Fibroblast of mammary gland (primary cell): ENCODE measurements around the gene GTF2H3.

Experiments used
- DNase-seq: peaks from one replicate; pipeline ENCODE4 v3.0.0-alpha.2; 2010; ENCODE audit warnings: low read depth
- H3K4me3 ChIP-seq: 2 replicates; pipeline ENCODE4 v1.5.1; 2011; ENCODE audit warnings: low read depth, mild to moderate bottlenecking, low read length, moderate library complexity; ENCODE audit not compliant: control insufficient read depth
- TF ChIP-seq, protein P1 (sequence below): conservative IDR thresholded peaks from 2 replicates; pipeline ENCODE4 v1.5.1; 2011; ENCODE audit warnings: low read depth, low read length, inconsistent platforms; ENCODE audit not compliant: control insufficient read depth, insufficient read depth

GTF2H3 gene

DNA sequence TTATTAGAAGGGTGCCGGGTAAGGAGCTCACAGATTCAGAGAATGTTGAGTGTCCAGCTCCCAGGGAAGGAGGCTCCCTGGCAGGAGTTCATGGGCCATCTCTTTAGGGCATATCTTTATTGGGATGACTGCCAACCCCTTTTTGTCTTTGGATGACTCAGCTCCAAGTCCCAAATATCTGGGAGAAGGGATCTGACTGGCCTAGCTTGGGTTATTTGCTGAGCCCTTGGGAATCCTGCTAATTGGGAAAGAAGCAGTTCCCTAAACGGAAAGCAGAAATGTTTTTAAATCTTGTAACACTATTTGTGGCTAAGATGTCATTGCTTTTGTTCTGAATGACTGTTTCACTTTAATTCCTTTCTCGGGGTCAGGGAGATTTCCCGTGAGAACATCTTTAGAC is 19.1 kb upstream of the GTF2H3 start:
- peak; percentile 90 for DNase-seq
- TF ChIP-seq, protein P1, sequence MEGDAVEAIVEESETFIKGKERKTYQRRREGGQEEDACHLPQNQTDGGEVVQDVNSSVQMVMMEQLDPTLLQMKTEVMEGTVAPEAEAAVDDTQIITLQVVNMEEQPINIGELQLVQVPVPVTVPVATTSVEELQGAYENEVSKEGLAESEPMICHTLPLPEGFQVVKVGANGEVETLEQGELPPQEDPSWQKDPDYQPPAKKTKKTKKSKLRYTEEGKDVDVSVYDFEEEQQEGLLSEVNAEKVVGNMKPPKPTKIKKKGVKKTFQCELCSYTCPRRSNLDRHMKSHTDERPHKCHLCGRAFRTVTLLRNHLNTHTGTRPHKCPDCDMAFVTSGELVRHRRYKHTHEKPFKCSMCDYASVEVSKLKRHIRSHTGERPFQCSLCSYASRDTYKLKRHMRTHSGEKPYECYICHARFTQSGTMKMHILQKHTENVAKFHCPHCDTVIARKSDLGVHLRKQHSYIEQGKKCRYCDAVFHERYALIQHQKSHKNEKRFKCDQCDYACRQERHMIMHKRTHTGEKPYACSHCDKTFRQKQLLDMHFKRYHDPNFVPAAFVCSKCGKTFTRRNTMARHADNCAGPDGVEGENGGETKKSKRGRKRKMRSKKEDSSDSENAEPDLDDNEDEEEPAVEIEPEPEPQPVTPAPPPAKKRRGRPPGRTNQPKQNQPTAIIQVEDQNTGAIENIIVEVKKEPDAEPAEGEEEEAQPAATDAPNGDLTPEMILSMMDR: no peak
- no peak overlapping the region for H3K4me3 ChIP-seq

DNA sequence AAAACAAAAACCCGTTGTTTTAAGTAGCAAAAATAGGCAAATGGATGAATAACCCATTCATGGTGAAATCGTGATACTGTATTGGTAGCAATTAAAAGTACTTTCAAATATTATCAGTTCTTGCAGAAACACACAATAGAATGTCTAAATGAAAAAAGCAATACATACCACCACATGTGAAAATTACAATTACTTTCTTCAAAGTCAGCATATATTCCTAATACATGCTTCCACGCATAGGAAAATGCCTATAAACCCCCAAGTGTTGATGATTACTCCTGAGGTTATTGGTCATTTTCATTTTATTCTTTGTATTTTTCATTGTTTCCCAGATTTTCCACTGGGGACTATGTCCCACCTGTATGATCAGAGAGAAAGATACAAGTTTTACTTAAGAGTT is 16.5 kb upstream of the GTF2H3 start:
- no peak overlapping the region for H3K4me3 ChIP-seq
- TF ChIP-seq, protein P1: no peak
- DNase-seq: no peak

DNA sequence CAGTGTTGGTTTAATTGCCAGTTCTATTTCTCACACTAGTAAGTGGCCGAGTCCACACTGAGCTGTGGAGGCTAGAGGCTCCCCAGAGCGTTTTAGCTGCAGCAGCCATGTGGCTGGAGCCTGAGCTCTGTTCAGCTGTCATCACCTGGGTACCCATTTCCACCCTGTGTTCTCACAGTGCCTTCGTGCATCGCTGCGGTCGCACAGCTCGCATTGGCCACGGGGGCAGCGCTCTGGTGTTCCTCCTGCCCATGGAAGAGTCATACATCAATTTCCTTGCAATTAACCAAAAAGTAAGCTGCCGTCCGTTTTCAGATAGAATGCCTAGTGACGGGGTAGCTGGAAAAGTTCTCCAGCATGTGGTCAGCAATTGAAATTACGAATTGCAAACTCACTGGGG is 16.0 kb upstream of the GTF2H3 start:
- no peak for DNase-seq
- TF ChIP-seq, protein P1: no peak
- H3K4me3 ChIP-seq: no peak overlapping the region

DNA sequence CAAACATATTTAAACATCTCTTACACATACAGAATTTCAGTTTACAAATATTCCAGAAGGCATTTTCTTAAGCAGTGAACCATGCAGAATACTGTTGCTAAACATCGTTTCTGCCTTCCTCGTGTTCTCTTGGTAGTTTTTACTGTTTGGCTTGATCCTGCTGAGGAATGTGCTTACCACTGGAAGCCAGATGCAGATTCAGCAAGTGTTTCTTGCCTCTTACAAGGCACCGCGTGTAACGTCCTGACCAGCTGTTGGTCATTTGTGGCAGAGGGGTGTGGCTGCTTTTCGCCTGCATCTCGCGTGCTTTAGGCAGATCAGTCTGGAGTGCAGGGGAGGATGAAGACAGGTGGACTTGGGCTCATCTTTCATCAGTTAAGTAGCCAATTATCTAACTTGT is 12.5 kb upstream of the GTF2H3 start:
- TF ChIP-seq, protein P1: no peak
- H3K4me3 ChIP-seq: no peak overlapping the region
- peak; percentile 28 for DNase-seq

DNA sequence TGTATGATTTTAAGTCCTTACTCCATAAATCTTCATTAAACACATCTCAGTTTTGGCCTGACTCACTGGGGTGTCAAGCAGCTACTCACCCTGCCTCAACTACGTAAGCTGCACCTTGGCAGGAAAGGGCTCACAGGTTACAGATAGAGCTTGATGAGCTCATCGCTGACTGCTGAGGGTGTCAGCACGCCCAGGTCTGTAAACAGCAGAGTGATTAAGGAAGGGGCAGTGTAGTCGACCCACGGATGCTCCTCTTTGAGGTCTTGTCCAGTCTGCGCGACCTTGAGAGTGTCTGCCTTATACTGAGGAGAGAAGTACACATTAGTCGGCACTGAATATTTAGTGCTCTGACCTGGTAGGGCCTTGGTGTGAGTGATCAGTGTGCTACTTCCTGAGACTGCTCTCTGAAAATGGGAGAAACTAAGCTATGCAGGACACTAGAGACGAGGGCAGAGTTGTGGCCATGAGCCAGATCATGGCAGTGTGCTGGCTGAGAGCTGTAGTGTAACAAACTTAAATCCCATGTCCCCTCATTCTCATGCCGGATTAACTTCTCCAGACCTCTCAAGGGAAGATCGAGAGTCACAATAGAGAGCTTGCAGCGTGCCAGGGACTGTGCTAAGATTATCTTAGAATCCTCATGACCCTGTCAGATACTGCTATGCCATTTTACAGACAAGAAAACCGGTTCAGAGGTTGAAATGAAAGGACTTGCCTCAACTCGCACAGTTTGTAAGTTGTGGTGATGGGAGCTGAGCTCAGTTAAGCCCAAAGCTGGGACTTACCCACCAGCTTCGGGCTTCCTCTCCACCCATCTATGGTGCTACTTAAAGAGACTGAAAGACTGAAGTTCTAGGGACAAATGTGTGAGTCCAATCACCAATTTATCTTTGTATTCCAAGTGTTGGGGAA is 11.8 kb upstream of the GTF2H3 start:
- no peak overlapping the region for H3K4me3 ChIP-seq
- TF ChIP-seq, protein P1: no peak
- peak; percentile 46 for DNase-seq

DNA sequence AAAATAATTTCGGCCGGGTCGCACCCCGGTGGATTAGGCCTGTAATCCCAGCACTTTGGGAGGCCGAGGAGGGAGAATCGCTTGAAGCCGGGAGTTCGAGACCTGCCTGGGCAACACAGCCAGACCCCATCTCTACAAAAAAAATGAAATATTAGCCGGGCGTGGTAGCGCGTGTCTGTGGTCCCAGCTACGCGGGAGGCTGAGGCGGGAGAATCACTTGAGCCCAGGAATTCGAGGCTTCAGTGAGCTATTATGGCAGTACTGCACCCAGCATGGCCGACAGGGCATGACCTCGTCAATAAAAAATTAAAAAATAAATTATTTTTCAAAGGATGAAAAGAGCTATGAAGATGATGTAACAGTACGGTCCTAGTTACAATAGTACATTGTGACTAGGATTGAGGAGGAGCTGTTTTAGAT is 523 bp downstream of the GTF2H3 start:
- TF ChIP-seq, protein P1: no peak
- H3K4me3 ChIP-seq: peak overlapping the region; percentile 99
- no peak for DNase-seq

DNA sequence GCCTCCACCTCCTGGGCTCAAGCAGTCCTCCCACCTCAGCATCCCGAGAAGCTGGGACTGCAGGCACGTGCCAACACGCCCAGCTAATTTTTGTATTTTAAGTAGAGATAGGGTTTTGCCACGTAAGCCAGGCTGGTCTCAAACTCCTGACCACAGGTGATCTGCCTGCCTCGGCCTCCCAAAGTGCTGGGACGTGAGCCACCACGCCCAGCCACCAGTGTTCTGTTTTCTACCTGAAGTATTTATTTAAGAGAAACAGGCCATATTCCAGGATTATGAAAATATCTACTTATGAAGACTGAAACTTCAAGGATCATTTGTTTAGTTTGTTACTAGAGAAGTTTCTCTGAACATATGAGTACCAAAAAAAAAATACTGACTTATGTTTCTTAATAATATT is 10.3 kb downstream of the GTF2H3 start:
- TF ChIP-seq, protein P1: no peak
- no peak for DNase-seq
- H3K4me3 ChIP-seq: no peak overlapping the region
